GM12875 (cell line): ENCODE measurements around the gene UROC1.

ENCODE experiments used
- H3K4me3 ChIP-seq: one replicate; pipeline ENCODE4 v1.5.1; 2011; ENCODE audit warnings: low read depth, low read length, control low read depth
- CTCF ChIP-seq: IDR thresholded peaks from 2 replicates; pipeline ENCODE4 v1.5.1; 2011; ENCODE audit warnings: low read depth, mild to moderate bottlenecking, control low read depth, inconsistent platforms, low read length, moderate library complexity, borderline replicate concordance; ENCODE audit not compliant: insufficient read depth

The UROC1 gene

GRCh38 chr3:126465928-126466544 is 51.5 kb downstream of the UROC1 start:
- H3K4me3 ChIP-seq: no peak overlapping the region
- TF ChIP-seq CTCF: no peak

GRCh38 chr3:126464997-126465396 is 52.6 kb downstream of the UROC1 start:
- TF ChIP-seq CTCF: no peak

GRCh38 chr3:126464494-126464893 is 53.1 kb downstream of the UROC1 start:
- no peak overlapping the region for H3K4me3 ChIP-seq
- no peak for TF ChIP-seq CTCF

More at GRCh38 chr3:126464997-126465396, 52.6 kb downstream of the UROC1 start:
- no peak overlapping the region for H3K4me3 ChIP-seq

- no peak for TF ChIP-seq CTCF
- H3K4me3 ChIP-seq: no peak overlapping the region
Measured at GRCh38 chr3:126464093-126464492, 53.5 kb downstream of the UROC1 start.

GRCh38 chr3:126463521-126463920 is 54.1 kb downstream of the UROC1 start:
- TF ChIP-seq CTCF: no peak

GRCh38 chr3:126461450-126462070 is 56.0 kb downstream of the UROC1 start:
- no peak overlapping the region for H3K4me3 ChIP-seq
- no peak for TF ChIP-seq CTCF

More at GRCh38 chr3:126463521-126463920, 54.1 kb downstream of the UROC1 start:
- no peak overlapping the region for H3K4me3 ChIP-seq

GRCh38 chr3:126460381-126460780 is 57.2 kb downstream of the UROC1 start:
- TF ChIP-seq CTCF: no peak
- H3K4me3 ChIP-seq: no peak overlapping the region
